ENCODE results near the gene CAST.

CAST gene

GRCh38 chr5:96763026-96763425 lies 100.8 kb downstream of the CAST start:
- no peaks in the 10 kb centered on the region for H3K27me3 ChIP-seq (ENCODE audit: insufficient read depth, low read length)
- H3F3A ChIP-seq (ENCODE audit: insufficient read depth, low read length), result peaks cover 4% of the 10 kb centered on the region; the same call in 1 of the 2 replicates
- TF ChIP-seq, protein P1, sequence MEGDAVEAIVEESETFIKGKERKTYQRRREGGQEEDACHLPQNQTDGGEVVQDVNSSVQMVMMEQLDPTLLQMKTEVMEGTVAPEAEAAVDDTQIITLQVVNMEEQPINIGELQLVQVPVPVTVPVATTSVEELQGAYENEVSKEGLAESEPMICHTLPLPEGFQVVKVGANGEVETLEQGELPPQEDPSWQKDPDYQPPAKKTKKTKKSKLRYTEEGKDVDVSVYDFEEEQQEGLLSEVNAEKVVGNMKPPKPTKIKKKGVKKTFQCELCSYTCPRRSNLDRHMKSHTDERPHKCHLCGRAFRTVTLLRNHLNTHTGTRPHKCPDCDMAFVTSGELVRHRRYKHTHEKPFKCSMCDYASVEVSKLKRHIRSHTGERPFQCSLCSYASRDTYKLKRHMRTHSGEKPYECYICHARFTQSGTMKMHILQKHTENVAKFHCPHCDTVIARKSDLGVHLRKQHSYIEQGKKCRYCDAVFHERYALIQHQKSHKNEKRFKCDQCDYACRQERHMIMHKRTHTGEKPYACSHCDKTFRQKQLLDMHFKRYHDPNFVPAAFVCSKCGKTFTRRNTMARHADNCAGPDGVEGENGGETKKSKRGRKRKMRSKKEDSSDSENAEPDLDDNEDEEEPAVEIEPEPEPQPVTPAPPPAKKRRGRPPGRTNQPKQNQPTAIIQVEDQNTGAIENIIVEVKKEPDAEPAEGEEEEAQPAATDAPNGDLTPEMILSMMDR (IDR thresholded peaks at IDR 0.05; ENCODE audit: low read length), result no peak
- no peak for TF ChIP-seq EZH2 (IDR thresholded peaks at IDR 0.05; ENCODE audit: borderline replicate concordance, low read length)
- H4K20me1 ChIP-seq (ENCODE audit: insufficient read depth, low read length), result no peaks in the 10 kb centered on the region
- H3K4me2 ChIP-seq (ENCODE audit: low read length), result no peak overlapping the region
- H3K9me2 ChIP-seq (ENCODE audit: low read depth, low read length), result no peaks in the 10 kb centered on the region
- H3K79me2 ChIP-seq (ENCODE audit: insufficient read depth, low read length), result no peaks in the 10 kb centered on the region
- H3K4me1 ChIP-seq (ENCODE audit: insufficient read depth, low read length, severe bottlenecking), result no peaks in the 10 kb centered on the region
- no peaks in the 10 kb centered on the region for H3K9me3 ChIP-seq (ENCODE audit: low read length)
- no peak overlapping the region for H3K27ac ChIP-seq (ENCODE audit: low read depth, low read length, poor library complexity, severe bottlenecking)
- H3K36me3 ChIP-seq (ENCODE audit: insufficient read depth, low read length), result peaks cover 62% of the 10 kb centered on the region
- no peak overlapping the region for H3K9ac ChIP-seq (ENCODE audit: low read length)
- no peak overlapping the region for H3K4me3 ChIP-seq (ENCODE audit: low read depth, low read length, poor library complexity, severe bottlenecking)
- H2AFZ ChIP-seq (ENCODE audit: low read length), result no peak overlapping the region

DNA sequence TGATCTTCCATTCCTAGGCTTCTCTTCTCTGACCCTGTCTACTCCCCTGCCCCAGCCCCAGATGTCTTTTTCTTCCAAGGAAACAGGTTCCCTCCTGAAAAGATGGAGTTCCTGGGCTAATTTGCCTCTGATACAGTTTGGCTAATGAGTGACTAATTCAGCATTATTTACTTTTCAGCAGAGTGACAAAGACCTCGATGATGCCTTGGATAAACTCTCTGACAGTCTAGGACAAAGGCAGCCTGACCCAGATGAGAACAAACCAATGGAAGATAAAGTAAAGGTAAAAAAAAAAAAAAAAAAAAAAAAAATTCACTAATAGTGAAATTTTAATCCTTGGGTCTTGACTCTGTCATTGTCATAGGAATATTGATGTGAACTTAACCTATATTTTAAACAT lies 102.9 kb downstream of the CAST start:
- no peaks in the 10 kb centered on the region for H4K20me1 ChIP-seq (ENCODE audit: insufficient read depth, low read length)
- TF ChIP-seq EZH2 (IDR thresholded peaks at IDR 0.05; ENCODE audit: borderline replicate concordance, low read length), result no peak
- TF ChIP-seq, protein P1 (IDR thresholded peaks at IDR 0.05; ENCODE audit: low read length), result no peak
- H3F3A ChIP-seq (ENCODE audit: insufficient read depth, low read length), result 0 out of 2 replicates have a peak, but pooled peaks cover 4% of the 10 kb centered on the region
- H3K9ac ChIP-seq (ENCODE audit: low read length), result no peak overlapping the region
- no peak overlapping the region for H3K4me2 ChIP-seq (ENCODE audit: low read length)
- H3K4me3 ChIP-seq (ENCODE audit: low read depth, low read length, poor library complexity, severe bottlenecking), result no peak overlapping the region
- peaks cover 69% of the 10 kb centered on the region for H3K36me3 ChIP-seq (ENCODE audit: insufficient read depth, low read length)
- H3K9me3 ChIP-seq (ENCODE audit: low read length), result no peaks in the 10 kb centered on the region
- H2AFZ ChIP-seq (ENCODE audit: low read length), result no peak overlapping the region
- no peak overlapping the region for H3K27ac ChIP-seq (ENCODE audit: low read depth, low read length, poor library complexity, severe bottlenecking)
- no peaks in the 10 kb centered on the region for H3K79me2 ChIP-seq (ENCODE audit: insufficient read depth, low read length)
- H3K27me3 ChIP-seq (ENCODE audit: insufficient read depth, low read length), result no peaks in the 10 kb centered on the region
- H3K9me2 ChIP-seq (ENCODE audit: low read depth, low read length), result no peaks in the 10 kb centered on the region
- no peaks in the 10 kb centered on the region for H3K4me1 ChIP-seq (ENCODE audit: insufficient read depth, low read length, severe bottlenecking)

DNA sequence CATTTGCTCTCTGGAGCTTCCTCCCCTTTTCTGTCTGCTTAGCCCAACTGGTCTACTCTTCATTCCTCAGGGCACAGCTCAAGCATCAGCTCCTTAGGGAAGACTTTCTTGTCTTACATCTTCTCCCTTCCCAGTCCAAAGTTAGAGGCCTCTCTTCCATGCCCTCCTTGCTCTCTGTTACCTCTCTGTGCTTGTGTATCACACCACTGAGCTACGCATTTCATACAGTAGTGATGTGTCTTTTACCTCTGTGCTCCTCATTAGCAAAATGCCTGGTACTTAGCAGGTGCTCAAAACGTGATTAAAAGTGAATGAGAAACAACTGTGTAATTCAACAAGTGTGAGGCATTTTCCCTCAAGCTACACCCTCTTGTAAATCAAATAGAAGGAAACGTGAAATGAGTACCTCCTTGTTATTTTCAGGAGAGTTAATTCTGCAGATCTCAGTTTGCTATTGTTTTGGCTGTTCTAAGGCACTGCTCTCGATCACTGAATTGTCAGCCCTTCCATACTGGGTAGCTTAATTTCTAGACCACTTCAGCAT lies 106.6 kb downstream of the CAST start:
- no peaks in the 10 kb centered on the region for H3K27me3 ChIP-seq (ENCODE audit: insufficient read depth, low read length)
- no peak overlapping the region for H3K4me2 ChIP-seq (ENCODE audit: low read length)
- H4K20me1 ChIP-seq (ENCODE audit: insufficient read depth, low read length), result no peaks in the 10 kb centered on the region
- H3K4me3 ChIP-seq (ENCODE audit: low read depth, low read length, poor library complexity, severe bottlenecking), result no peak overlapping the region
- no peak overlapping the region for H2AFZ ChIP-seq (ENCODE audit: low read length)
- peaks cover 82% of the 10 kb centered on the region for H3K36me3 ChIP-seq (ENCODE audit: insufficient read depth, low read length)
- TF ChIP-seq, protein P1 (IDR thresholded peaks at IDR 0.05; ENCODE audit: low read length), result no peak
- no peak for TF ChIP-seq EZH2 (IDR thresholded peaks at IDR 0.05; ENCODE audit: borderline replicate concordance, low read length)
- no peaks in the 10 kb centered on the region for H3K9me3 ChIP-seq (ENCODE audit: low read length)
- no peaks in the 10 kb centered on the region for H3K9me2 ChIP-seq (ENCODE audit: low read depth, low read length)
- no peak overlapping the region for H3K27ac ChIP-seq (ENCODE audit: low read depth, low read length, poor library complexity, severe bottlenecking)
- H3F3A ChIP-seq (ENCODE audit: insufficient read depth, low read length), result no peaks in the 10 kb centered on the region
- no peak overlapping the region for H3K9ac ChIP-seq (ENCODE audit: low read length)
- H3K4me1 ChIP-seq (ENCODE audit: insufficient read depth, low read length, severe bottlenecking), result no peaks in the 10 kb centered on the region
- no peaks in the 10 kb centered on the region for H3K79me2 ChIP-seq (ENCODE audit: insufficient read depth, low read length)

All from OCI-LY1 (cell line).